ENCODE measurements around the gene TFB1M.

DNA sequence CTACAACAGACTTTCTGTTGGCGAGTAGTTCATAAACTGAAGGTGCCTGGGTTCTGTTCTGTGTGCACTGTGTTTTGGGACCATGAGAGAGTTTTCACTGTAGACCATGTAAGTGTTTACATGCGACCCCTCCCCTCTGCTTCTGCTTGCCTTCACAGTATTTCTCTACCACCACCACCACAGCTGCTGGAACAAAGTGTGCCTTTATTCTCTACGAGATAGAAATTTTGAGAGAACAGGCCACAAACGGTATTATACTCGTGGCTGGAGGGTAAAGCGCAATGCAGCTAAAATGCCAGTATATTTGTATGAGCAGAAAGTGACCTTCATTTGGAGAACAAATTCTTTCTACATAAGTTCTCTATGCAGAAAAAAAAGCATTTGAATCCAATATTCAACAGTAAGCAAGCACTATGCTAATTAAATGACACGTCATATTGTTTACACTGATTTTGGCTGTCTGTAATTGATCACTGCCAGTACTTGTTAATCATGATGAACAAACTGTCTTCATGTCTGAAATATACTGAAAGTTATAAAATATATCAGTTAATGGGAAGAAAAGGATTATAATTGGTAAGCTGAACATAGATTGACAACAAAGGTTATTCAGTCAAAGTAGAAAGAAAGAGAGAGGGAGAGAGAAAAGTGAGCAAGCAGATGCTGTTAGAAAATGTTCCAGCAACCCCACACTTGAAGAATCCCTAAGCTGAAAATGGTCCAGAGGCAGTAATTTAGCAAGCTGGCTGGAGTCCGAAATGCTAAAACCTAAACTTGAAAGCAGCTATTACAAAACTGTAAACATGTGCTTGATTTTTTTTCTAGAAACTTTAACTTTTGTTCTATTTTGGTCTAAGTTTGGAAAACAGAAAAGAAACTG, 41.7 kb downstream of the TFB1M start:
- TF ChIP-seq, protein P1, sequence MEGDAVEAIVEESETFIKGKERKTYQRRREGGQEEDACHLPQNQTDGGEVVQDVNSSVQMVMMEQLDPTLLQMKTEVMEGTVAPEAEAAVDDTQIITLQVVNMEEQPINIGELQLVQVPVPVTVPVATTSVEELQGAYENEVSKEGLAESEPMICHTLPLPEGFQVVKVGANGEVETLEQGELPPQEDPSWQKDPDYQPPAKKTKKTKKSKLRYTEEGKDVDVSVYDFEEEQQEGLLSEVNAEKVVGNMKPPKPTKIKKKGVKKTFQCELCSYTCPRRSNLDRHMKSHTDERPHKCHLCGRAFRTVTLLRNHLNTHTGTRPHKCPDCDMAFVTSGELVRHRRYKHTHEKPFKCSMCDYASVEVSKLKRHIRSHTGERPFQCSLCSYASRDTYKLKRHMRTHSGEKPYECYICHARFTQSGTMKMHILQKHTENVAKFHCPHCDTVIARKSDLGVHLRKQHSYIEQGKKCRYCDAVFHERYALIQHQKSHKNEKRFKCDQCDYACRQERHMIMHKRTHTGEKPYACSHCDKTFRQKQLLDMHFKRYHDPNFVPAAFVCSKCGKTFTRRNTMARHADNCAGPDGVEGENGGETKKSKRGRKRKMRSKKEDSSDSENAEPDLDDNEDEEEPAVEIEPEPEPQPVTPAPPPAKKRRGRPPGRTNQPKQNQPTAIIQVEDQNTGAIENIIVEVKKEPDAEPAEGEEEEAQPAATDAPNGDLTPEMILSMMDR (IDR thresholded peaks at IDR 0.05; ENCODE audit: low read depth, low read length) = no peak
- no peak for TF ChIP-seq POLR2A (IDR thresholded peaks at IDR 0.05; ENCODE audit: extremely low read depth, insufficient read length)
